NCI-H2107 (cell line): ENCODE measurements around the gene FAM241A.
"Not testable (repeated sequence)": the region's sequence is repeated elsewhere in the genome, so short reads cannot be mapped to it uniquely, and the experiment has no call there.

ENCODE experiments used
- DNase-seq: peaks from one replicate; lab custom pipeline; 2025; lab: John Stamatoyannopoulos, UW

FAM241A gene

GRCh38 chr4:112138538-112138937, 6.7 kb upstream of the FAM241A start:
- no peak for DNase-seq

GRCh38 chr4:112140536-112140935, 4.7 kb upstream of the FAM241A start:
- DNase-seq: no peak

GRCh38 chr4:112141366-112142138, 3.7 kb upstream of the FAM241A start:
- no peak for DNase-seq

GRCh38 chr4:112142182-112142581, 3.1 kb upstream of the FAM241A start:
- DNase-seq: no peak

- DNase-seq: no peak
These were observed 1.5 kb upstream of the FAM241A start for GRCh38 chr4:112143781-112144180.

- no peak for DNase-seq
These were observed 518 bp upstream of the FAM241A start for GRCh38 chr4:112144546-112145325.

- DNase-seq: no peak
These were observed 692 bp downstream of the FAM241A start for GRCh38 chr4:112145790-112146501.

GRCh38 chr4:112146502-112146813, 1.2 kb downstream of the FAM241A start:
- DNase-seq: no peak

- no peak for DNase-seq
These were observed 2.4 kb downstream of the FAM241A start for GRCh38 chr4:112147697-112148096.

GRCh38 chr4:112150920-112151319, 5.7 kb downstream of the FAM241A start:
- no peak for DNase-seq

- DNase-seq: no peak
These were observed 7.3 kb downstream of the FAM241A start for GRCh38 chr4:112152521-112152920.

- DNase-seq: no peak
These were observed 8.0 kb downstream of the FAM241A start for GRCh38 chr4:112153211-112153791.

- DNase-seq: no peak
These were observed 10.9 kb downstream of the FAM241A start for GRCh38 chr4:112156112-112156511.

GRCh38 chr4:112156553-112156952, 11.3 kb downstream of the FAM241A start:
- no peak for DNase-seq

- DNase-seq: not testable (repeated sequence)
These were observed 18.5 kb downstream of the FAM241A start for GRCh38 chr4:112163706-112164105.

- no peak for DNase-seq
These were observed 22.5 kb downstream of the FAM241A start for GRCh38 chr4:112167794-112168193.

- no peak for DNase-seq
These were observed 23.7 kb downstream of the FAM241A start for GRCh38 chr4:112168719-112169500.

GRCh38 chr4:112170451-112170993, 25.3 kb downstream of the FAM241A start:
- no peak for DNase-seq

- DNase-seq: not testable (repeated sequence)
These were observed 26.0 kb downstream of the FAM241A start for GRCh38 chr4:112171051-112171763.

GRCh38 chr4:112172180-112172579, 26.9 kb downstream of the FAM241A start:
- no peak for DNase-seq
